ENCODE measurements around the gene ICAM4. TPM values are rescaled to one million over a fixed set of nuclear protein-coding genes. Genes with fewer than 3 reads are reported as not detected.

ICAM4 gene
- total RNA-seq, 4 donors from 2014 or later, result 1.1 to 2.4 TPM; not detected in 2

DNA sequence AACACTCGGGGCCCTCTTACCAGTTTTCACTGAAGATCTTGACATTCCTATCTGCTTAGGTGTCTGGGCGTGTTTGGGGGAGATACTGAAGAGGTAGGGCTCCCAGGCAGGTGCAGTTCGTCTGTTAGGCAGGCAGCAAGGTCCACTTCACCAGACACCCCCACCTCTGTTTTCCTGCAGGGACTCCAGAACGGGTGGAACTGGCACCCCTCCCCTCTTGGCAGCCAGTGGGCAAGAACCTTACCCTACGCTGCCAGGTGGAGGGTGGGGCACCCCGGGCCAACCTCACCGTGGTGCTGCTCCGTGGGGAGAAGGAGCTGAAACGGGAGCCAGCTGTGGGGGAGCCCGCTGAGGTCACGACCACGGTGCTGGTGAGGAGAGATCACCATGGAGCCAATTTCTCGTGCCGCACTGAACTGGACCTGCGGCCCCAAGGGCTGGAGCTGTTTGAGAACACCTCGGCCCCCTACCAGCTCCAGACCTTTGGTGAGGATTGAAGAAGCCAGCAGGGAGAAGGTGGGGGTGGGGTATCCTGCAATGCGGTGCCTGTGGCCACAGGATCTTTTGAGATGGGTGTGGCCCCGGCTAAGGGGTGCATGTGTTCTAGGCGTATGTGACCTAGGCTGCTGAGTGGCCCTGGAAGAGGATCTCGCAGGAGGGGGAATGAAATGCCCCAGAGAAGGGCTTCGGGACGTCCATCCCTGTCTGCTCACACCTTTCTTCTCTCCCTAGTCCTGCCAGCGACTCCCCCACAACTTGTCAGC is 3.3 kb upstream of the ICAM4 start:
- TF ChIP-seq CTCF (IDR thresholded peaks at IDR 0.05; ENCODE audit: low read depth), result no peak

- no peak for TF ChIP-seq CTCF (IDR thresholded peaks at IDR 0.05; ENCODE audit: low read depth)
Measured at GRCh38 chr19:10284065-10284959, 2.4 kb upstream of the ICAM4 start.

DNA sequence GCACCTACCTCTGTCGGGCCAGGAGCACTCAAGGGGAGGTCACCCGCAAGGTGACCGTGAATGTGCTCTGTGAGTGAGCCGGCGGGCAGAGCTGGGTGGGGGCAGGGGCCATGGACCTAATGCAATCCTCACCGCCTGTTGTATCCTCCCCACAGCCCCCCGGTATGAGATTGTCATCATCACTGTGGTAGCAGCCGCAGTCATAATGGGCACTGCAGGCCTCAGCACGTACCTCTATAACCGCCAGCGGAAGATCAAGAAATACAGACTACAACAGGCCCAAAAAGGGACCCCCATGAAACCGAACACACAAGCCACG is 1.8 kb upstream of the ICAM4 start:
- no peak for TF ChIP-seq CTCF (IDR thresholded peaks at IDR 0.05; ENCODE audit: low read depth)

- TF ChIP-seq CTCF (IDR thresholded peaks at IDR 0.05; ENCODE audit: low read depth), result no peak
Measured at GRCh38 chr19:10285393-10285792, 1.4 kb upstream of the ICAM4 start.

DNA sequence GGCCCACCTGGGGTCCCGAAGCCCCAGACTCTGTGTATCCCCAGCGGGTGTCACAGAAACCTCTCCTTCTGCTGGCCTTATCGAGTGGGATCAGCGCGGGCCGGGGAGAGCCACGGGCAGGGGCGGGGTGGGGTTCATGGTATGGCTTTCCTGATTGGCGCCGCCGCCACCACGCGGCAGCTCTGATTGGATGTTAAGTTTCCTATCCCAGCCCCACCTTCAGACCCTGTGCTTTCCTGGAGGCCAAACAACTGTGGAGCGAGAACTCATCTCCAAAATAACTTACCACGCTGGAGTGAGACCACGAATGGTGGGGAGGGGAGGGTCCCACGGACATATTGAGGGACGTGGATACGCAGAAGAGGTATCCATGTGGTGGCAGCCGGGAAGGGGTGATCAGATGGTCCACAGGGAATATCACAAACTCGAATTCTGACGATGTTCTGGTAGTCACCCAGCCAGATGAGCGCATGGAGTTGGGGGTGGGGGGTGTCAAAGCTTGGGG is 2.0 kb downstream of the ICAM4 start:
- TF ChIP-seq CTCF (IDR thresholded peaks at IDR 0.05; ENCODE audit: low read depth), result no peak

DNA sequence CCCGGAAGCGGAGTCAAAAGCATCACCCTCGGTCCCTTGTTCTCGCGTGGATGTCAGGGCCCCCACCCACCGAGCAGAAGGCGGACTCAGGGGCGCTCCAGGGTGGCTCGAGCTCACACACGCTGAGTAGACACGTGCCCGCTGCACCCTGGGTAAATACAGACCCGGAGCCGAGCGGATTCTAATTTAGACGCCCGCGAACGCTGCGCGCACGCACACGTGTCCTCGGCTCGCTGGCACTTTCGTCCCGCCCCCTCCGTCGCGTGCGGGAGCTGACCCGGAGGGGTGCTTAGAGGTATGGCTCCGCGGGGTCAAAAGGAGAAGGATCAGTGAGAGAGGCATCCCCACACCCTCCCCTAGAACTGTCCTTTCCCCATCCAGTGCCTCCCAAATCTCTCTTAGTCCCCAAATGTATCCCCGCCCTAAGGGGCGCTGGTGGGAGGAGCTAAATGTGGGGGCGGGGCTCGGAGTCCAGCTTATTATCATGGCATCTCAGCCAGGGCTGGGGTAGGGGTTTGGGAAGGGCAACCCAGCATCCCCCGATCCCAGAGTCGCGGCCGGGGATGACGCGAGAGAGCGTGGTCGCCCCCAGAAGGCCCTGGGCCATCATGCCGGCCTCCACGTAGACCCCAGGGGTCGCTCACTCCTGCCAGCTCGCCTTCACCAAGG is 2.5 kb downstream of the ICAM4 start:
- no peak for TF ChIP-seq CTCF (IDR thresholded peaks at IDR 0.05; ENCODE audit: low read depth)
